ENCODE results near the gene UBE2L5. TPM values are rescaled to one million over a fixed set of nuclear protein-coding genes. Genes with fewer than 3 reads are reported as not detected.

Gene UBE2L5
- total RNA-seq = not detected
- polyA plus RNA-seq = not detected

DNA sequence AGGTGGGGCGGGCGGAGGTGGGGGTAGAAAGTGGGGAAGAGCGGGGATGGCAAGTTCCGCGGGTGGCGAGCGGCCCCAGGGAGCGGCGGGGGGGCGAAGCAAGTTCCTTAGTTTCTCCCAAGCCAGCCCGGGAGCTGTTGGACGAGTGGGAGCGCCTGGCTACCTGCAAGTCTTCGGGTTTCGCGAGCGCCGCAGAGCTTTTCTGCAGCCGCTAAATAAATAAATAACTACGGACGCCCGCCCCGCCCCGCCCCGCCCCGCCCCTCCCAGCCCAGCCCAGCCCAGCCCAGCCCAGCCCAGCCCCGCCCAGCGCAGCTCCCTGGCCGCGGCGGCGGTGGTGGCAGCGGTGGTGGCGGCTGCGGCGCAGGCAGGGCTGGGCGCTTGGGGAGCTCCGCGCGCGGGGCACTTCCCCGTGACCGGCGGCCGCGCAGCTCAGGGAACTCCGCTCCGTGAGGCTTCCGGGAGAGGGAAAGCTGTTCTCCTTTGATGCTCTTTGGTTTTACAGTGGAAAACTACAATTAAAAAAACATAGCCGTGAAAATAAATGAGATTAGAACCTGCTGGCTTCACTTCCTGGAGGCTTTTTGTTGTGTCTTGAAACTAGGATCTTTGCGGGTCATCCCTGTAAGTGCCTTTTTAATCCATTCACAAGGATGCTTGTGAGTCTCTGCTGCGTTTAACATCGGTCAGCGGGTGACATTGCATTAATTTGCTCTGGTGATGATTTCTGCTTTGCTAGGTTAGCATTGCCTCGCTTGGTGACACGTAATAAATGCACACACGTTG, at the start of gene UBE2L5:
Gene UBE2L5, plus strand, starts transcription at position 440 of the 786 bp plus-strand sequence. CDS start 5,498 bp downstream, outside the sequence.
- no peaks in the 10 kb centered on the region for H3K27me3 ChIP-seq (ENCODE audit: insufficient read depth, low read length)
- H3K4me1 ChIP-seq (ENCODE audit: insufficient read depth, low read length) = peaks cover 19% of the 10 kb centered on the region
- CTCF ChIA-PET (ENCODE audit: partially characterized antibody) = interaction anchor here (0.9 to 1.9 kb wide), 3 partner anchors 44 to 76 kb away, joined by 3 to 6 read pairs (median 3); partner anchors contain the start of gene HMGB1
- POLR2A ChIA-PET (ENCODE audit: partially characterized antibody) = interaction anchor here (0.6 to 3.5 kb wide), 19 partner anchors 9 to 322 kb away, joined by 3 to 22 read pairs (median 5); partner anchors contain the start of genes HMGB1 and KATNAL1
- peak within 1 kb of the TSS; percentile 78 to 93 (median 87) for H3K27ac Mint-ChIP-seq
- H3K36me3 ChIP-seq (ENCODE audit: insufficient read depth, low read length) = no peaks in the 10 kb centered on the region
- H3K27ac ChIP-seq (ENCODE audit: low read depth, low read length) = peak within 1 kb of the TSS; percentile 1
- no peaks in the 10 kb centered on the region for H3K9me3 Mint-ChIP-seq
- DNase-seq = peak; percentile 68 to 77 (median 71)
- peaks cover 0 to 3% of the 10 kb centered on the region in 2 donors for H3K36me3 Mint-ChIP-seq
- intact Hi-C loops (cut with micrococcal nuclease) = loop anchor here (1.0 to 5.0 kb wide), 4 partner anchors 26 to 195 kb away; partner anchors contain the start of gene USPL1
- peak within 1 kb of the TSS; percentile 81 to 94 (median 88) for H3K4me3 Mint-ChIP-seq
- peaks cover 13 to 27% (median 18%) of the 10 kb centered on the region in 4 donors for H3K4me1 Mint-ChIP-seq
- no peaks in the 10 kb centered on the region for H3K9me3 ChIP-seq (ENCODE audit: control insufficient read depth in 1 of 2, low read length in 2 of 2)
- peak within 1 kb of the TSS; percentile 42 to 58 for H3K4me3 ChIP-seq (ENCODE audit: low read length in 2 of 2)
- no peaks in the 10 kb centered on the region for H3K27me3 Mint-ChIP-seq

DNA sequence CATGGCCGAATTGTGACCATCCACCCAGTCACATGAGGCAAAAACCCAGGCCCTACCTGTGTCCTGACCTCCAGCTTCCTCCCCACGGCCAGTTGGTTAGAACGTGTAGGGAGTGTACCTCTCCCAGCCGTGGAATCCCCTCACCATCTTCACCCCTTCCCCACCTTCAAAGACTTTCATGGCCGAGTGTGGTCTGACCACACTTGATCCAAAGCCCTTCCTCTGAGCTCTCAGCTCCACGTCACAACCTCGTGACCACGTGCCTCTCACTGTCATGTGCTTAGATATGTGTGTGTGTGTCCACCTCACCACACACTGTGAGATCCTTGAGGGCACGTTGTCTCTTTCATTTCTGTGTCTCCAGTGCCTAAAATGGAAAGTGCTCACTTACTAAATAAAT, 48.6 kb upstream of the UBE2L5 start:
- Histone ChIP-seq H3K27ac (ENCODE audit: low read depth, low read length) (peak overlapping the region; percentile 52), H3K9me3 (ENCODE audit: control insufficient read depth in 1 of 2, low read length in 2 of 2) (no peaks in the 10 kb centered on the region), H3K4me1 (ENCODE audit: insufficient read depth, low read length) (peaks cover 96% of the 10 kb centered on the region), H3K36me3 (ENCODE audit: insufficient read depth, low read length) (peaks cover 9% of the 10 kb centered on the region), H3K27me3 (ENCODE audit: insufficient read depth, low read length) (no peaks in the 10 kb centered on the region), H3K4me3 (ENCODE audit: low read length in 2 of 2) (peak overlapping the region; percentile 27 to 54)
- intact Hi-C loops (cut with micrococcal nuclease) = loop anchor here (1.0 to 10.0 kb wide), 6 partner anchors 22 to 369 kb away; partner anchors contain the start of genes KATNAL1 and USPL1
- Mint-ChIP-seq H3K4me3 (peak overlapping the region; percentile 75 to 95 (median 88)), H3K4me1 (peaks cover 77 to 99% (median 92%) of the 10 kb centered on the region in 4 donors), H3K27ac (peak overlapping the region; percentile 94 to 99 (median 98)), H3K36me3 (peaks cover 15 to 32% of the 10 kb centered on the region in 2 donors), H3K27me3 (peaks cover 0 to 3% of the 10 kb centered on the region in 2 donors), H3K9me3 (peaks cover 0 to 2% (median 0%) of the 10 kb centered on the region in 8 donors)
- DNase-seq = peak in 2 of 5 donors; percentile 14 to 70
- POLR2A ChIA-PET (ENCODE audit: partially characterized antibody) = interaction anchor here (1.0 to 8.1 kb wide), 28 partner anchors 11 to 437 kb away, joined by 3 to 401 read pairs (median 7); partner anchors contain the start of genes HMGB1, KATNAL1, UBE2L5 and USPL1
- CTCF ChIA-PET (ENCODE audit: partially characterized antibody) = interaction anchor here (0.8 to 9.3 kb wide), 24 partner anchors 8 to 242 kb away, joined by 3 to 136 read pairs (median 5); partner anchors contain the start of gene KATNAL1

DNA sequence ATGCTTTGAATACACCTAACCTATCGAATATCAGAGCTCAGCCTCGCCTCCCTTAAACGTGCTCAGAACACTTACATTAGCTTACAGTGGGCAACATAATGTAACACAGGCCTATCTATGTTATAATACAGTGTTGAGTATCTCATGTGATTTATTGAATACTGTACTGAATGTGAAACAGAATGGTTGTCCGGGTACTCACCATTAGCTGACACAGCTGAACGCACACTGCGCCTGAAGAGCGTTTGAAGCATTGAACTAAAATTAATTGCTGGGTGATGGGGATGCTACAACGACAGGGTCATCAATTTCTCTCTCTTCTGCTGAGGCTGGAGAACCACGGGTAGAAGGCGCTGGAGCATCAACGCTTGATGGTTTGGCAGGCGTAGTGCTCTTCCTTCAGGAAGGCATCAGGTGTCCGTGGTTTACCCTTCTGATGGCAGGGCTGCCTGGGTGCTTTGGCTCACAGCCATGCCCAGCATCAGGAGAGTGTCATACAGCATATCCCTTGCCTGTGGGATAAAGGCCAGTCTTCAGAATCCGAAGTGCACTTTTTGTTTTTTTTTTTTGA, 46.9 kb upstream of the UBE2L5 start:
- H3K4me3 Mint-ChIP-seq = peak overlapping the region; percentile 82 to 95 (median 89)
- Histone ChIP-seq H3K4me1 (ENCODE audit: insufficient read depth, low read length) (peaks cover 94% of the 10 kb centered on the region), H3K9me3 (ENCODE audit: control insufficient read depth in 1 of 2, low read length in 2 of 2) (no peaks in the 10 kb centered on the region), H3K4me3 (ENCODE audit: low read length in 2 of 2) (peak overlapping the region; percentile 54), H3K36me3 (ENCODE audit: insufficient read depth, low read length) (peaks cover 5% of the 10 kb centered on the region), H3K27ac (ENCODE audit: low read depth, low read length) (peak overlapping the region; percentile 52), H3K27me3 (ENCODE audit: insufficient read depth, low read length) (no peaks in the 10 kb centered on the region)
- POLR2A ChIA-PET (ENCODE audit: partially characterized antibody) = interaction anchor here (0.6 to 8.1 kb wide), 26 partner anchors 9 to 420 kb away, joined by 3 to 401 read pairs (median 8); partner anchors contain the start of genes HMGB1, KATNAL1, UBE2L5 and USPL1
- H3K36me3 Mint-ChIP-seq = peaks cover 3 to 21% of the 10 kb centered on the region in 2 donors
- peaks cover 0 to 2% (median 0%) of the 10 kb centered on the region in 8 donors for H3K9me3 Mint-ChIP-seq
- H3K27ac Mint-ChIP-seq = peak overlapping the region; percentile 94 to 99 (median 98)
- peaks cover 0 to 3% of the 10 kb centered on the region in 2 donors for H3K27me3 Mint-ChIP-seq
- CTCF ChIA-PET (ENCODE audit: partially characterized antibody) = interaction anchor here (0.9 to 9.3 kb wide), 21 partner anchors 10 to 243 kb away, joined by 3 to 136 read pairs (median 5); partner anchors contain the start of genes HMGB1 and KATNAL1
- DNase-seq = no peak
- intact Hi-C loops (cut with micrococcal nuclease) = loop anchor here (10.0 kb wide), 1 partner anchor 199 kb away; no protein-coding TSS in a partner anchor
- peaks cover 76 to 97% (median 90%) of the 10 kb centered on the region in 4 donors for H3K4me1 Mint-ChIP-seq

- POLR2A ChIA-PET (ENCODE audit: partially characterized antibody) = interaction anchor here (0.8 to 8.1 kb wide), 18 partner anchors 8 to 439 kb away, joined by 3 to 401 read pairs (median 8); partner anchors contain the start of genes HMGB1, KATNAL1, UBE2L5 and USPL1
- peak overlapping the region; percentile 52 for H3K27ac ChIP-seq (ENCODE audit: low read depth, low read length)
- peak; percentile 77 to 88 (median 80) for DNase-seq
- H3K27me3 ChIP-seq (ENCODE audit: insufficient read depth, low read length) = no peaks in the 10 kb centered on the region
- H3K9me3 Mint-ChIP-seq = peaks cover 0 to 2% (median 0%) of the 10 kb centered on the region in 8 donors
- peaks cover 0 to 3% of the 10 kb centered on the region in 2 donors for H3K27me3 Mint-ChIP-seq
- H3K4me1 ChIP-seq (ENCODE audit: insufficient read depth, low read length) = peaks cover 81% of the 10 kb centered on the region
- H3K4me3 ChIP-seq (ENCODE audit: low read length in 2 of 2) = peak overlapping the region; percentile 15 to 54
- H3K9me3 ChIP-seq (ENCODE audit: control insufficient read depth in 1 of 2, low read length in 2 of 2) = no peaks in the 10 kb centered on the region
- peak overlapping the region; percentile 94 to 99 (median 98) for H3K27ac Mint-ChIP-seq
- H3K4me1 Mint-ChIP-seq = peaks cover 72 to 93% (median 83%) of the 10 kb centered on the region in 4 donors
- intact Hi-C loops (cut with micrococcal nuclease) = loop anchor here (1.0 to 10.0 kb wide), 5 partner anchors 13 to 198 kb away; partner anchors contain the start of gene UBE2L5
- peaks cover 0 to 11% of the 10 kb centered on the region in 2 donors for H3K36me3 Mint-ChIP-seq
- H3K4me3 Mint-ChIP-seq = peak overlapping the region; percentile 82 to 95 (median 89)
- CTCF ChIA-PET (ENCODE audit: partially characterized antibody) = interaction anchor here (0.6 to 9.3 kb wide), 6 partner anchors 9 to 201 kb away, joined by 3 to 136 read pairs (median 8); no protein-coding TSS in a partner anchor
- H3K36me3 ChIP-seq (ENCODE audit: insufficient read depth, low read length) = no peaks in the 10 kb centered on the region
Observed at GRCh38 chr13:30376426-30377311, 45.6 kb upstream of the UBE2L5 start.

DNA sequence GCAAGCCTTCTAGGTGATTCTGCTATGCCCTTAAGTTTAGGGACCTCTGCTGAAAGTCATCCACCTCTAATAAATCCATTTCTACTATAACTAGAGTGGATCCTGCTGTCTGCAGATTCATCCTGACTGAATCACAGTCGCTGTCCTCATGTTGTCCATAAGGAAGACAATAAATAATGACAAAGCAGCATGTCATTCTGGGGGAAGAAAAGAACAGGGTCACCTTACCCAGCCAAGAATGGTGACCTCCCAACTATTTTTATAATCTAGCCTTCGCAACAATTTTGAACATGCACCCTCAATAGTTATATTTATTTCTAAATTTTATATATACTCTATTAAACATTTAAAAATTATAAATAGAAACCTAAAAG, 45.0 kb upstream of the UBE2L5 start:
- ChIA-PET POLR2A (ENCODE audit: partially characterized antibody) (interaction anchor here (1.0 to 8.1 kb wide), 15 partner anchors 7 to 439 kb away, joined by 3 to 401 read pairs (median 10); partner anchors contain the start of genes HMGB1, KATNAL1, UBE2L5 and USPL1), CTCF (ENCODE audit: partially characterized antibody) (interaction anchor here (1.6 to 9.3 kb wide), 3 partner anchors 15 to 85 kb away, joined by 8 to 136 read pairs (median 103); no protein-coding TSS in a partner anchor)
- H3K27me3 Mint-ChIP-seq = peaks cover 0 to 3% of the 10 kb centered on the region in 2 donors
- Histone ChIP-seq H3K9me3 (ENCODE audit: control insufficient read depth in 1 of 2, low read length in 2 of 2) (no peaks in the 10 kb centered on the region), H3K27ac (ENCODE audit: low read depth, low read length) (peak overlapping the region; percentile 52), H3K36me3 (ENCODE audit: insufficient read depth, low read length) (no peaks in the 10 kb centered on the region), H3K27me3 (ENCODE audit: insufficient read depth, low read length) (no peaks in the 10 kb centered on the region), H3K4me1 (ENCODE audit: insufficient read depth, low read length) (peaks cover 76% of the 10 kb centered on the region), H3K4me3 (ENCODE audit: low read length in 2 of 2) (peak overlapping the region in 1 of 2 donors; percentile 54)
- peaks cover 0 to 9% of the 10 kb centered on the region in 2 donors for H3K36me3 Mint-ChIP-seq
- peaks cover 0 to 2% (median 0%) of the 10 kb centered on the region in 8 donors for H3K9me3 Mint-ChIP-seq
- H3K27ac Mint-ChIP-seq = peak overlapping the region; percentile 94 to 99 (median 98)
- DNase-seq = no peak
- peak overlapping the region; percentile 82 to 95 (median 89) for H3K4me3 Mint-ChIP-seq
- intact Hi-C loops (cut with micrococcal nuclease) = loop anchor here (10.0 kb wide), 1 partner anchor 198 kb away; no protein-coding TSS in a partner anchor
- H3K4me1 Mint-ChIP-seq = peaks cover 72 to 86% (median 79%) of the 10 kb centered on the region in 4 donors
